SK-N-SH (cell line): ENCODE measurements around the gene ST7. TPM values are rescaled to one million over a fixed set of nuclear protein-coding genes. Genes with fewer than 3 reads are reported as not detected.
A peak's percentile ranks its signal among the peaks of the same experiment; 100 is the strongest.

Source experiments
- CTCF ChIA-PET: fragments of 300-600, 350-600 bp; formaldehyde crosslinking; extraction: SDS; loops from one replicate; lab custom pipeline; 2021; lab: Yijun Ruan, JAX
- POLR2A ChIA-PET: fragments of 350-600 bp; sonication (Branson Sonifier 250); formaldehyde crosslinking; extraction: SDS; loops from one replicate; lab custom pipeline; 2020; ENCODE audit warnings: antibody characterized with exemption, inconsistent platforms; lab: Yijun Ruan, JAX
- DNase-seq: peaks from one replicate; pipeline ENCODE4 v3.0.0; 2012
- H2AFZ ChIP-seq: fragments of 200-600 bp; sonication (generic); 2 replicates; pipeline ENCODE4 v1.8.1; 2016; ENCODE audit warnings: antibody characterized with exemption, mild to moderate bottlenecking, low read depth
- H3F3A ChIP-seq: fragments of 200-600 bp; sonication (generic); replicated peaks from 2 replicates; pipeline ENCODE3; 2016; ENCODE audit warnings: antibody characterized with exemption, mild to moderate bottlenecking; ENCODE audit not compliant: insufficient read depth
- H3K27ac ChIP-seq, 2 experiments: fragments of 200-500 bp in 1 of 2; fragments of 200-600 bp in 1 of 2; sonication (Bioruptor generic) in 1 of 2; sonication (generic), shearing (Covaris generic) in 1 of 2; 2 replicates each; pipeline versions ENCODE4 v1.5.1 to v1.6.1; 2014 to 2016; ENCODE audit warnings: low read depth in 2 of 2, inconsistent platforms in 1 of 2, low read length in 1 of 2, mild to moderate bottlenecking in 1 of 2, mixed read lengths in 1 of 2
- H3K27me3 ChIP-seq: fragments of 200-600 bp; sonication (generic), shearing (Covaris generic); 2 replicates; pipeline ENCODE4 v1.6.1; 2016; ENCODE audit warnings: mixed run types; ENCODE audit not compliant: insufficient read depth
- H3K36me3 ChIP-seq, 2 experiments: fragments of 200-500 bp in 1 of 2; fragments of 200-600 bp in 1 of 2; sonication (Bioruptor generic) in 1 of 2; sonication (generic) in 1 of 2; replicated peaks in 1 of 2; 2 replicates each; pipeline versions ENCODE3 to v1.5.1; 2014 to 2016; ENCODE audit warnings: low read length in 1 of 2, mild to moderate bottlenecking in 1 of 2; ENCODE audit not compliant: insufficient read depth in 2 of 2, control insufficient read depth in 1 of 2
- H3K4me1 ChIP-seq, 2 experiments: fragments of 200-500 bp in 1 of 2; fragments of 200-600 bp in 1 of 2; sonication (Bioruptor generic) in 1 of 2; sonication (generic), shearing (Covaris generic) in 1 of 2; 2 replicates each; pipeline versions ENCODE4 v1.5.1 to v1.6.1; 2014 to 2016; ENCODE audit warnings: low read depth in 1 of 2, low read length in 1 of 2, mixed run types in 1 of 2; ENCODE audit not compliant: insufficient read depth in 2 of 2, control insufficient read depth in 1 of 2
- H3K4me2 ChIP-seq: fragments of 200-600 bp; sonication (generic), shearing (Covaris generic); 2 replicates; pipeline ENCODE4 v1.6.1; 2017; ENCODE audit warnings: mixed run types
- H3K4me3 ChIP-seq, 2 experiments: fragments of 200-500 bp in 1 of 2; fragments of 200-600 bp in 1 of 2; sonication (Bioruptor generic) in 1 of 2; sonication (generic), shearing (Covaris generic) in 1 of 2; 2 replicates each; pipeline versions ENCODE4 v1.5.1 to v1.8.1; 2014 to 2016; ENCODE audit warnings: low read depth in 2 of 2, inconsistent platforms in 1 of 2, low read length in 1 of 2, mild to moderate bottlenecking in 1 of 2, mixed read lengths in 1 of 2, moderate library complexity in 1 of 2
- H3K79me2 ChIP-seq: fragments of 200-600 bp; sonication (generic); 2 replicates; pipeline ENCODE4 v1.8.1; 2017; ENCODE audit warnings: mild to moderate bottlenecking; ENCODE audit not compliant: insufficient read depth
- H3K9ac ChIP-seq: fragments of 200-600 bp; sonication (generic); 2 replicates; pipeline ENCODE4 v1.6.1; 2017; ENCODE audit warnings: mixed run types
- H3K9me2 ChIP-seq: fragments of 200-600 bp; sonication (generic); 2 replicates; pipeline ENCODE4 v1.6.1; 2017; ENCODE audit warnings: mixed run types
- H3K9me3 ChIP-seq: fragments of 200-600 bp; sonication (generic); 2 replicates; pipeline ENCODE4 v1.6.1; 2017; ENCODE audit warnings: mixed run types, mild to moderate bottlenecking, moderate library complexity
- H4K20me1 ChIP-seq: fragments of 200-600 bp; sonication (generic); 2 replicates; pipeline ENCODE4 v1.6.1; 2017; ENCODE audit warnings: mild to moderate bottlenecking, mixed run types; ENCODE audit not compliant: insufficient read depth
- EP300 ChIP-seq, 2 experiments: IDR thresholded peaks; 2 replicates each; pipeline versions ENCODE4 v1.4.0 to v1.6.1; 2012; ENCODE audit warnings: borderline replicate concordance in 1 of 2, low read depth in 1 of 2, low read length in 1 of 2
- FOSL2 ChIP-seq: IDR thresholded peaks from 2 replicates; pipeline ENCODE4 v1.4.0; 2012; ENCODE audit warnings: low read depth, mild to moderate bottlenecking, moderate library complexity, borderline replicate concordance
- FOXJ3 ChIP-seq: sonication (generic); formaldehyde crosslinking; IDR thresholded peaks from 2 replicates; pipeline ENCODE4 v1.5.1; 2020; ENCODE audit warnings: mild to moderate bottlenecking, missing genetic modification reagents
- GABPA ChIP-seq: IDR thresholded peaks from 2 replicates; pipeline ENCODE4 v1.4.0; 2012; ENCODE audit warnings: low read depth, mild to moderate bottlenecking
- GATA2 ChIP-seq: sonication (generic); formaldehyde crosslinking; IDR thresholded peaks from 2 replicates; pipeline ENCODE4 v1.5.0; 2020; ENCODE audit warnings: mild to moderate bottlenecking, missing genetic modification reagents
- IRF3 ChIP-seq: fragments of 150-350 bp; IDR thresholded peaks from 2 replicates; pipeline ENCODE4 v1.6.1; 2016; ENCODE audit warnings: mild to moderate bottlenecking, low read depth, low read length
- JUND ChIP-seq: IDR thresholded peaks from 2 replicates; pipeline ENCODE4 v1.4.0; 2012
- MEF2A ChIP-seq: IDR thresholded peaks from 2 replicates; pipeline ENCODE4 v1.4.0; 2012; ENCODE audit warnings: low read depth, borderline replicate concordance
- MXI1 ChIP-seq: IDR thresholded peaks from 2 replicates; pipeline ENCODE4 v1.6.1; 2012; ENCODE audit warnings: mild to moderate bottlenecking, low read depth, low read length, improper control_type of control experiment
- NFIC ChIP-seq: IDR thresholded peaks from 2 replicates; pipeline ENCODE4 v1.4.0; 2012; ENCODE audit warnings: borderline replicate concordance
- NRF1 ChIP-seq: IDR thresholded peaks from 2 replicates; pipeline ENCODE4 v1.6.1; 2012; ENCODE audit warnings: low read depth, mild to moderate bottlenecking, low read length
- POLR2AphosphoS5 ChIP-seq: IDR thresholded peaks from 2 replicates; pipeline ENCODE4 v1.6.1; 2012; ENCODE audit warnings: low read depth, low read length
- RAD21 ChIP-seq: IDR thresholded peaks from 2 replicates; pipeline ENCODE4 v1.6.1; 2012; ENCODE audit warnings: mild to moderate bottlenecking, low read length
- RCOR1 ChIP-seq: fragments of 150-350 bp; IDR thresholded peaks from 2 replicates; pipeline ENCODE4 v1.6.1; 2017; ENCODE audit warnings: antibody characterized with exemption, low read length
- REST ChIP-seq: IDR thresholded peaks from 2 replicates; pipeline ENCODE4 v1.6.1; 2012; ENCODE audit warnings: mild to moderate bottlenecking, low read depth, low read length, moderate library complexity
- RFX5 ChIP-seq: IDR thresholded peaks from 2 replicates; pipeline ENCODE4 v1.6.1; 2012; ENCODE audit warnings: mild to moderate bottlenecking, improper control_type of control experiment, low read length
- RXRA ChIP-seq: IDR thresholded peaks from 2 replicates; pipeline ENCODE4 v1.4.0; 2012; ENCODE audit warnings: low read depth, mild to moderate bottlenecking, borderline replicate concordance
- SIN3A ChIP-seq: IDR thresholded peaks from 2 replicates; pipeline ENCODE4 v1.6.1; 2012; ENCODE audit warnings: low read depth, mild to moderate bottlenecking, low read length, moderate library complexity, borderline replicate concordance
- SMC3 ChIP-seq: IDR thresholded peaks from 2 replicates; pipeline ENCODE4 v1.6.1; 2012; ENCODE audit warnings: low read depth, low read length, improper control_type of control experiment
- TAF1 ChIP-seq: IDR thresholded peaks from 2 replicates; pipeline ENCODE4 v1.6.1; 2012; ENCODE audit warnings: low read depth, mild to moderate bottlenecking, low read length, moderate library complexity, borderline replicate concordance
- TCF12 ChIP-seq: IDR thresholded peaks from 2 replicates; pipeline ENCODE4 v1.4.0; 2012
- TEAD4 ChIP-seq: IDR thresholded peaks from 2 replicates; pipeline ENCODE4 v1.4.0; 2012; ENCODE audit warnings: mild to moderate bottlenecking, borderline replicate concordance; ENCODE audit not compliant: insufficient read depth
- YY1 ChIP-seq: IDR thresholded peaks from 2 replicates; pipeline ENCODE4 v1.4.0; 2012; ENCODE audit warnings: low read depth, mild to moderate bottlenecking
- WGBS: methylation state at CpG from one replicate; pipeline ENCODE4 v1.1.6; 2017; ENCODE audit warnings: low lambda C conversion rate; 5-methylcytosine and 5-hydroxymethylcytosine counted together
- polyA plus RNA-seq, 3 experiments: library from polyadenylated mRNA; depleted of rRNA; stranded (reverse); fragments of >200 nt; gene quantifications; 2 replicates each; pipeline ENCODE4 v1.2.3, GENCODE V29; 2012
- TF ChIP-seq, protein P1 (sequence below): fragments of 150-350 bp; IDR thresholded peaks from 2 replicates; pipeline ENCODE4 v1.6.1; 2017; ENCODE audit warnings: antibody characterized with exemption, low read length, low read depth, borderline replicate concordance
- TF ChIP-seq, protein P2 (sequence below): IDR thresholded peaks from 2 replicates; pipeline ENCODE4 v1.4.0; 2012; ENCODE audit warnings: low read depth, borderline replicate concordance
- TF ChIP-seq, protein P3 (sequence below): IDR thresholded peaks from 2 replicates; pipeline ENCODE4 v1.4.0; 2012; ENCODE audit warnings: low read depth

Gene ST7
- polyA plus RNA-seq, 1 of the 3 experiments (the other 2 are of a cell fraction): 23.5 TPM

DNA sequence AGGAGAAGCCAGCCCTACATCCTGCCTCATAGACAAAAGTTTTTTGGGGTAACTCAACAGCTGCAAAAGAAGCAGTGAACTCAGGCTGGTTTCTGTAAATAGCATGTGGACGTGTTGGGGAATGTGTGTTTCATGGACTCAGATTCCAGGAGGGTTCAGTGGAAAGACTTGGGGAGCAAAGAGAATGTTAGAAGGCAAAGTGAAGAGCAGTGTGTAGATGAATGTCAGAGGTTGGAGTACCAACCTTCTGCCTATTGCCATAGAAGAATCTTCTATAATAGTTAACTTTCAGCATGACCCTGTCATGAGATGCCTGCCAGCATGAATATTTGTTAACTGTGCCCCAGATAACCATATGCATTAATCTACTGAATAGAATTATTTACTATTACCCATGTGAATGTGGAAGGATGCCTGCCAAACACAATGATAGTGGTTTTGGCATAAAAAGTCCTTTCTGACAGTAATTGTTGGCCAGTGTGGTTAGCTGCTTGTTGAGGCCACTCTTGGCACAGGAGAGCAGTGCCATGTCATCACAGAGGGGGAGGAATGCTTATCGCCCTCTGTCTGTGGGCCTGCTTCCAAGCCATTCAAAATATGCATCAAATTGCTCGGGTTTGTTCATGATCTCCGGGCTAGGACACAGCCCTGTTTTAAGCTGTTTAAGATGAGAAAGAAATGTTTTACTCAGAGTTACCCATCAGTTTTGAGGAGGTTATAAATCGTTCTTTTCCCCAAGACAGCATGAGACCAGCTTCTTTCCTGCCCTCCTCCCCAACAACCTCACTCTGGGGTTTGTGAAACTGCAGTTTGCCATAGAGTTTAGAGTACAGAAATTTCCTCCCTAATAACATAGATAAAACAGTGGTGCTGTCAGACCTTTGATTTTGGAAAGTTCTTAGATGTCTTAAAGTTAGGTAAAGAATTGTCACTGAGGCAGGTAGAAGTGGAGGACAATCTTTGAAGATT, 204.2 kb downstream of the ST7 start:
- Histone ChIP-seq H3K9me3 (no peaks in the 10 kb centered on the region), H3K79me2 (no peaks in the 10 kb centered on the region), H2AFZ (no peak overlapping the region; the same call in 1 of the 2 replicates), H3K27ac (peak overlapping the region; percentile 87 to 88), H3K4me1 (peaks cover 11 to 29% of the 10 kb centered on the region in 2 experiments; a peak in 3 of 4 replicates), H3K4me3 (0 out of 4 replicates have a peak overlapping the region, but pooled peaks of 1 of the 2 experiments have one; percentile 18), H3F3A (peaks cover 18% of the 10 kb centered on the region), H3K27me3 (no peaks in the 10 kb centered on the region), H3K4me2 (peak overlapping the region; percentile 58), H4K20me1 (no peaks in the 10 kb centered on the region), H3K9me2 (no peaks in the 10 kb centered on the region), H3K36me3 (no peaks in the 10 kb centered on the region), H3K9ac (peak overlapping the region; percentile 51)
- peak; percentile 48 for DNase-seq
- POLR2A ChIA-PET: interaction anchor here (0.6 kb wide), 1 partner anchor 8 kb away, joined by 5 read pairs; no protein-coding TSS in a partner anchor
- 21% methylated on average over 5 of the region's 5 CpGs for WGBS
- CTCF ChIA-PET: interaction anchor here (0.6 to 5.5 kb wide), 14 partner anchors 8 to 899 kb away, joined by 3 to 39 read pairs (median 4); no protein-coding TSS in a partner anchor
- TF ChIP-seq, protein P1, sequence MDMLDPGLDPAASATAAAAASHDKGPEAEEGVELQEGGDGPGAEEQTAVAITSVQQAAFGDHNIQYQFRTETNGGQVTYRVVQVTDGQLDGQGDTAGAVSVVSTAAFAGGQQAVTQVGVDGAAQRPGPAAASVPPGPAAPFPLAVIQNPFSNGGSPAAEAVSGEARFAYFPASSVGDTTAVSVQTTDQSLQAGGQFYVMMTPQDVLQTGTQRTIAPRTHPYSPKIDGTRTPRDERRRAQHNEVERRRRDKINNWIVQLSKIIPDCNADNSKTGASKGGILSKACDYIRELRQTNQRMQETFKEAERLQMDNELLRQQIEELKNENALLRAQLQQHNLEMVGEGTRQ: no peak
- TF ChIP-seq MEF2A (peak; percentile 83), FOXJ3 (no peak), RCOR1 (peak; percentile 75; the same call in 1 of the 2 replicates), GABPA (peak; percentile 18; the same call in 1 of the 2 replicates), MXI1 (peak; percentile 80), TEAD4 (peak; percentile 99), GATA2 (no peak), NRF1 (no peak), RAD21 (peak; percentile 37; the same call in 1 of the 2 replicates), POLR2AphosphoS5 (peak; percentile 92), NFIC (peak; percentile 100), REST (peak; percentile 79), FOSL2 (peak; percentile 86), YY1 (no peak), SMC3 (peak; percentile 11; the same call in 1 of the 2 replicates), JUND (peak; percentile 96), EP300 (IDR thresholded peaks at IDR 0.05; ENCODE audit: borderline replicate concordance in 1 of 2, low read depth in 1 of 2, low read length in 1 of 2) (peak; percentile 94 to 99), SIN3A (peak; percentile 98), TAF1 (peak; percentile 62; the same call in 1 of the 2 replicates), RFX5 (no peak), RXRA (peak; percentile 97), IRF3 (no peak), TCF12 (peak; percentile 99)
- TF ChIP-seq, protein P2, sequence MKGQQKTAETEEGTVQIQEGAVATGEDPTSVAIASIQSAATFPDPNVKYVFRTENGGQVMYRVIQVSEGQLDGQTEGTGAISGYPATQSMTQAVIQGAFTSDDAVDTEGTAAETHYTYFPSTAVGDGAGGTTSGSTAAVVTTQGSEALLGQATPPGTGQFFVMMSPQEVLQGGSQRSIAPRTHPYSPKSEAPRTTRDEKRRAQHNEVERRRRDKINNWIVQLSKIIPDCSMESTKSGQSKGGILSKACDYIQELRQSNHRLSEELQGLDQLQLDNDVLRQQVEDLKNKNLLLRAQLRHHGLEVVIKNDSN: peak; percentile 42; the same call in 1 of the 2 replicates
- TF ChIP-seq, protein P3, sequence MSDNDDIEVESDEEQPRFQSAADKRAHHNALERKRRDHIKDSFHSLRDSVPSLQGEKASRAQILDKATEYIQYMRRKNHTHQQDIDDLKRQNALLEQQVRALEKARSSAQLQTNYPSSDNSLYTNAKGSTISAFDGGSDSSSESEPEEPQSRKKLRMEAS: peak; percentile 93
